GM21447 (cell line): ENCODE data around the gene C15orf40.

Experiments used
- ATAC-seq: cut with Tn5 transposase; IDR thresholded peaks from one replicate; pipeline ENCODE4 v1.9.1; 2021; ENCODE audit not compliant: unreplicated experiment

The C15orf40 gene

DNA sequence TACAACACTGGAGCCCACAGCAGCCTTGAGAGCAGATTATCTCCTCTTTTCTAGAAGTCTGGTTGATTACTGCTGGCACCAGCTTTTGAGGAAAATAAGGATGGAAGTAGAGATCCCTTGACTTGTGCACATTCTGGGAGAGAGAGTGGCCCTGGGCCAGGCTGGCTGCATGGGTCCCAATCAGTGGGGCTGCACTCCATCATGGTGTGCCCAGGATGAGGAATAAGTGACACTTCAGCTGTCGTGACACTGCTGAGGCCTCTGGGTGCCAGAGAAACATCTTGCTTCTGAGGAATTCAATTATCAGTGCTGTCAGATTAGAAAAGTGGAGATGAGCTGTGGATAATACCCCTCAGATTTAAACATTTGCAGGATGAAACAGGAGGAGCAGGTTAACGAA is 16.4 kb downstream of the C15orf40 start:
- no peak for ATAC-seq

- ATAC-seq: no peak
Measured at GRCh38 chr15:82993144-82993543, 18.3 kb downstream of the C15orf40 start.

DNA sequence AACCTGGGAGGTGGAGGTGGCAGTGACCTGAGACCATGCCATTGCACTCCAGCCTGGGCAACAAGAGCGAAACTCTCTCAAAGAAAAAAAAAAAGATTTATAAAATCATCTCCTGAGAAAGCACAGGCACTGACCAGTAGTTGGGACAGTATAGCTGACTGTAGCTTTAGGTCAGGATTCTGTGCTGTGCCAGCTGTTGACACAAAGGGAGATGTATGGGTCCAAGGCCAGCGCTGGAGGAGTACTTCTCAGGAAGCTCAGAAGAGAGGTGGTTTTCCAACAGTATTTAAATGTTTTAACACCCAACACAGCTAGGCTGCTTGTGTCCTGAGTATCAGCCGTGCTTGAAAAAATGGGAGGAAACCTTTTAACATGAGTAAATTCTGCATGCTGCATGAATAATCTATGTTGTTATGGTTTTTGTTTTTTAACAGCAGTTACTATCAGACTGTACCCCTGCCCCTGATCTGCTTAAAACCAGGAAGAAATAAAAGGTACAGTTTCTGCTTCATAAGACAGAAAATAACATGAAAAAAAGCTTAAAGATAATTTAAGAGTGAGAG is 18.9 kb downstream of the C15orf40 start:
- ATAC-seq: no peak

- peak; percentile 29 for ATAC-seq
Measured at GRCh38 chr15:82986442-82986780, 25.0 kb downstream of the C15orf40 start.

DNA sequence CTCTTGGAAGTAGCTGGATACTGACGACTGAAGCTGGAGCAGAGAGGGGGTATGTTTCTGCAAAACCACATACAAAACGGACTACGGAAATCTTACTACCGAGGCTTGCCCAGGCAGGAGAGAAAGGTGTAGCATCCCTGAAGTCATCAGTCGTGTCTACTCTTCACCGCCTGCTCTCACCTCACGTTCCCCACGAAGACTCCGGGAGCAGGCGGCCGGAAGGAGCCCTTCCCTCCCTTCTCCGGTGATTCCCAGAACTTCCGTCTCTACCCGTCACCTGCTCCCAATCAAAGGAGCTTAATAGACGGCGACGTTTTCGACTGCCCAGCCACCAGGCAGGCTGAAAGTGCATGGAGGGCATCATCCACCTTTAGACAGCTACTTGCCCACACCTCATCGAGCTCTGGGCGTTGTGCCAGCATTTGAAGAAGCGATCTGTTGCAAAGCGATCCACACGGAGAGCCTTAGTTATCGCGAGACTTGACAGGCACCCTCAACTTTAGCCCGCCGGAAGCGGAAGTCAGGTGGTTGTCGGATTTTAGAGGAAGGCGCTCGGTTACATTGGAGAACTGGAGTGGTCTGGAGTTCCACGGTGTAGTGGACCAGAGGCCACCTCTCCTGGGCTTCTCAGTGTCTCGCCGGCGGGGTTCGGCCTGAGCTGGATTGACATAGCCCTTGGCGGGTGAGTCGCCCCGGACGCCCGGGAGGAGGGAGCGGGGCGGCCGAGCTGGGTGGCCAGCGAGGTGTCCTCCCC is 25.6 kb downstream of the C15orf40 start, which contains the start of gene RAMAC:
Gene RAMAC (plus strand): TSS at position 523 of the 754 bp plus-strand sequence. CDS start 2,809 bp downstream, outside the sequence.
- ATAC-seq: peak; percentile 96

DNA sequence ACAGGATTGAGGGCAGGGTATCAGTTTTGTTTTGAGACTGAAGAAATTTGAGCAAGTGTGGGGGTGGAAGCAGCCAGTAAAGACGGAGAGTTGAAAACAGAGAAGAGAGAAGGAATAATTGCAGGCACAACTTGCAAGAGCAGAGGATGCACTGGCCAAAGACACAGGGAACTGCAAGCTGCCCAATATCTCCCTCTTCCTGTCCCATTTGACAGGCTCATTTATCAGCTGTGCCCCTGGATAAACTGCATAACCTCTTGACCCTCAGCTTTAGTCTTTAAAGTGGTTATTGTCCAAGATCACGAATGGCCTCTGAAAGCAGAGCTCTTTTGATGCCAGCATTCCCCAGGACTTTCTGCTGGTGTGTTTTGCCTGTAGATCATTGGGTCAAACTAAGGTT is 30.5 kb downstream of the C15orf40 start:
- no peak for ATAC-seq

DNA sequence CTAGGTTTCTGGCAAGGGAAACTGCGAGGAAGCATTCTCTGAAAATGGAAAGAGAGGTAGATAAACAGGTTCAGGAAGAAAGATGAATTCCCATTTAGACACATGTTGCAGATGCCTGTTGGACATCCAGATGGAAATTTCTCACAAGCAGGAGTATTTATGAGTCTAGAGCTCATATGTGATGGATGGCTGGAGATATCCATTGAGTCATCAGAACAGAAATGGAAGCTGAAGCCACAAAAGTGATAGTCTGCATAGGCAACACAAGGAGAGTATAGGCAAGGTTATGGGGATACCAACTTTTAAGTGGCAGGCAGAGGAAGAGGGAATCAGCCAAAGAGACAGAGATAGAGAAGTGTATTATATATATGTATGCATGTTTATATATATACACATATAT is 31.7 kb downstream of the C15orf40 start:
- ATAC-seq: no peak

- ATAC-seq: no peak
Measured at GRCh38 chr15:82978438-82978837, 33.0 kb downstream of the C15orf40 start.

DNA sequence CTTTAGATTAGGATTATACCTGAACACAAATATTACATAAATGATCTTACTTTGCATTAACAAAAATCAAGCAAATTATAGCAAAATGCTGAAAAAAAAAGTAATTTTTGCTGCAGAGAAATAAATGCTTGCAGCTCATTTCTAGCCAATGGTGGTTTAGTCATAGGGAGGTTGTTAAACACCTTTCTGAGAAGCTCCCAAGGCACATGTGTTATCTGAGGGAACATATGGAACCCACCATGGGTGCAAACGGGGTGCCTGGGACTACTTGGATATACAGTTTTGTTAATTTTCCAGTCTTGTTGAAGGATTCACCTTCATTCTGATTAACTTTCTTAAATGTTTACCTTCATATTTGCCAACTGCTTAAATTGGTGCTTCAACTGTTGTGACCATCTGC is 34.4 kb downstream of the C15orf40 start:
- no peak for ATAC-seq

- ATAC-seq: no peak
Measured at GRCh38 chr15:82972990-82973389, 38.4 kb downstream of the C15orf40 start.

GRCh38 chr15:82971218-82971984 is 40.0 kb downstream of the C15orf40 start:
- ATAC-seq: no peak

- no peak for ATAC-seq
Measured at GRCh38 chr15:82970696-82971095, 40.7 kb downstream of the C15orf40 start.

- no peak for ATAC-seq
Measured at GRCh38 chr15:82970078-82970686, 41.3 kb downstream of the C15orf40 start.

DNA sequence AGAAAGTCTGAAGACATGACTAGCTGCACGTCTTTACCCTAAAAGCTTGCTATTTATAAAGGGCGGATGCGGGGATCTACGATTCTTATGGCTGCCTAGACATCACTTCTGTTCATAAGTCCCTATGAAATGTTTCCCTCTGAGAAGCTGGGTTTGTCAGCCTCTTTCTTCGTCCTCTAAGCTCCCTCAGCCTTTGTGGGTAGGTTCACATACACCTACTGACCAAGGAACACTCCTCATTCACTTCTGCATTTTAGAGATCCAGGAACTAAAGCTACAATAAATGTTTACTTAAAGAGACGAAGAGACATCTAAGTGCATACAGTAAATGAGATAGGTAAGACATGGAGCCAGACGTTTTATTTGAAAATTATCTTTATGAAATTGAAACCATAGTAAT is 42.1 kb downstream of the C15orf40 start:
- no peak for ATAC-seq

GRCh38 chr15:82968066-82968465 is 43.4 kb downstream of the C15orf40 start:
- ATAC-seq: no peak

GRCh38 chr15:82966671-82967071 is 44.8 kb downstream of the C15orf40 start:
- ATAC-seq: peak; percentile 85

GRCh38 chr15:82964890-82965289 is 46.5 kb downstream of the C15orf40 start:
- ATAC-seq: no peak

DNA sequence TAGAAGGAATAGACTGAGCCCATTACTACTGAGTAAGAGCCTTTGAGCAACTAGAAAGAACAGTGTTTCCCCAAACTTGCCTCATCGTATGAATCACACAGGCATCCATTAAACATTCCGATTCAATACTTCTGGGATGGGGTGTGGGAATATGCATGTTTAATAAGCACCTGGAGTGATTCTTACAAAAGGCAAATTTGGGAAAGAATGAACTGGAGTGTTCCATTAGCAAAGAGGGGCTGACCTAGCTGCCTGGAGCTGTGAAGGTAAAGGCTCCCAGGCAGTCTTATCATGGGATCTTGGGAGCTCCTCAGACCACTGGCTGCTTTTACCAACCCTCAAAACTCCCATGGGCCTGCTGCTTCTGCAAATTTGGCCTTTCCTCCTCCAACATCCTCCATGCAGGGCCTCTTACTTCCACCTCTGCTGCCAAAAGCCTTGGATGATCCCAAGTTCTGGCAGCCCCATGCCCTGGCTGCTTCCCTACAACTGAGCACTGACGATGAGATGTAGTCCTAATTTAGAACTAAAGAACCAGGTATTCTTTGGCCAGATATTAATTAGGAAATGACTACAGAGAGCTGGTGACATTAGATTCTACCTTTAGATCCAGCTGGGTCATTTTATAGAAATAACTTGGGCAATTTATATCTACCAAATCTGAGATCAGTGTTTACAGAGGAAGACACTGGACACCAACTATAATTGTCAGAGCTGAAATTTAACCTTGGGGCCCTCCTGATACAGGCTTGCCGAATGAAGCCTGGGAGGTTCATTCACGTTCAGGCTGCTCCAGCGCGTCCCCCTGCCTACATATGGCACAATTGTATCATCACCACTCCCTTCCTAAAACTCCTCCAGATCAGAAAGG is 47.7 kb downstream of the C15orf40 start:
- ATAC-seq: no peak

DNA sequence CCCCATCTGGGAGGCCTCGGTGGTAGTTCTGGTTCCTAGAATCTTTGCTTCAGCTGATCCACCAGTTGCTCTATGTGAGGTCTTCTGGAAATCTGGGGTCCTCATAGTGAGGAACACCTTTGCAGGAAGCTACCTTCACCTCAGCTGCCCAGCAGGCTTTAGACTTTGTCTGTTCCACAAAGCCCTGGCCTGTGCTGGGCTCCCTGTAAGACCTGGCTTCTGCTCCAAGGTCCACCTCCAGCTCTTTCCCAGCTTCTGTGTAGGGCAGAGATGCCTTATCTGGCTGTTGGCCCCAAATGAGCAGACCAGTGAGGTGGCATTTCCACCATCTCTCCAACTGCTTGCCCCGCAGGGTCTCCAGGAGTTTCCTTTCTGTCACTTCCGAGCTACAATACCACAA is 50.7 kb downstream of the C15orf40 start:
- no peak for ATAC-seq

DNA sequence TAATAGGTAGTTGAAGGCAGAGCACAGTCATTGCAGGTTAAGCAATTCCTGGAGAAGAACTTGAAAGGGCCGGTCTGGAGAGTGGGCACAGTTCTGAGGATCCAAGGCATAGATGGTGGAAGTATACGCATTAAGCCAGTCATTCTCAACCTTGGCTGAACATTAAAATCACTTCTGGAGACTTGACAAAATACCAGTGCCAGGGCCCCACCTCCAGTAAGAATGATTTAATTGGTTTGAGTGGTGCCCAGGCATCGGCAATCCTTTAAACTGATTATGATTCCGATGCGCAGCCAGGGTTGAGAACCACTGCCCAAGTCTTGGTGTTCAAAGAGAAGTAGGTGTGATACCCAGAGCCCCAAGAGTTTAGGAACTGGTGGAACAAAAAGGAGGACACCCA is 52.0 kb downstream of the C15orf40 start:
- no peak for ATAC-seq

GRCh38 chr15:82958638-82959037 is 52.8 kb downstream of the C15orf40 start:
- no peak for ATAC-seq
